DMS53 (cell line): ENCODE measurements around the gene F2.
A peak's percentile ranks its signal among the peaks of the same experiment; 100 is the strongest.
"Not testable (repeated sequence)": the region's sequence is repeated elsewhere in the genome, so short reads cannot be mapped to it uniquely, and the experiment has no call there.

Experiments
- DNase-seq: peaks from one replicate; lab custom pipeline; 2025; lab: John Stamatoyannopoulos, UW

Gene F2

GRCh38 chr11:46686886-46687795, 31.9 kb upstream of the F2 start:
- DNase-seq: peak; percentile 75

- no peak for DNase-seq
Measured at GRCh38 chr11:46690702-46691101, 28.3 kb upstream of the F2 start.

GRCh38 chr11:46692450-46692849, 26.6 kb upstream of the F2 start:
- DNase-seq: no peak

GRCh38 chr11:46693597-46694012, 25.4 kb upstream of the F2 start:
- no peak for DNase-seq

GRCh38 chr11:46694072-46694471, 24.9 kb upstream of the F2 start:
- DNase-seq: no peak

- no peak for DNase-seq
Measured at GRCh38 chr11:46694607-46695006, 24.4 kb upstream of the F2 start.

GRCh38 chr11:46695345-46696211, 23.4 kb upstream of the F2 start:
- no peak for DNase-seq

- DNase-seq: no peak
Measured at GRCh38 chr11:46696212-46696558, 22.8 kb upstream of the F2 start.

- DNase-seq: peak; percentile 14
Measured at GRCh38 chr11:46697303-46697702, 21.7 kb upstream of the F2 start.

- DNase-seq: no peak
Measured at GRCh38 chr11:46697723-46698122, 21.3 kb upstream of the F2 start.

GRCh38 chr11:46698597-46698996, 20.4 kb upstream of the F2 start:
- DNase-seq: no peak

GRCh38 chr11:46700241-46701077, 18.6 kb upstream of the F2 start, which contains the start of the genes ARHGAP1 and ZNF408:
Gene ARHGAP1, minus strand, starts transcription at chr11:46700619. Its CDS starts 4,512 bp downstream, at chr11:46696107.
Gene ZNF408, plus strand, starts transcription at chr11:46701031. Its CDS starts 17 bp downstream, at chr11:46701048.
- DNase-seq: peak; percentile 99

- DNase-seq: peak; percentile 32
Measured at GRCh38 chr11:46701078-46701654, 17.8 kb upstream of the F2 start.

- no peak for DNase-seq
Measured at GRCh38 chr11:46705070-46705688, 13.8 kb upstream of the F2 start.

GRCh38 chr11:46706886-46707285, 12.1 kb upstream of the F2 start:
- no peak for DNase-seq

GRCh38 chr11:46709351-46709750, 9.7 kb upstream of the F2 start:
- not testable (repeated sequence) for DNase-seq

- DNase-seq: no peak
Measured at GRCh38 chr11:46710821-46711269, 8.2 kb upstream of the F2 start.

GRCh38 chr11:46711303-46711702, 7.7 kb upstream of the F2 start:
- no peak for DNase-seq

- DNase-seq: no peak
Measured at GRCh38 chr11:46712874-46713576, 6.0 kb upstream of the F2 start.

- DNase-seq: not testable (repeated sequence)
Measured at GRCh38 chr11:46717825-46718154, 1.2 kb upstream of the F2 start.
